ENCODE results near the gene SH3GL2. TPM values are rescaled to one million over a fixed set of nuclear protein-coding genes. Genes with fewer than 3 reads are reported as not detected.

Gene SH3GL2
- total RNA-seq, 4 donors from 2014 or later: 0.67 TPM; not detected in 3

DNA sequence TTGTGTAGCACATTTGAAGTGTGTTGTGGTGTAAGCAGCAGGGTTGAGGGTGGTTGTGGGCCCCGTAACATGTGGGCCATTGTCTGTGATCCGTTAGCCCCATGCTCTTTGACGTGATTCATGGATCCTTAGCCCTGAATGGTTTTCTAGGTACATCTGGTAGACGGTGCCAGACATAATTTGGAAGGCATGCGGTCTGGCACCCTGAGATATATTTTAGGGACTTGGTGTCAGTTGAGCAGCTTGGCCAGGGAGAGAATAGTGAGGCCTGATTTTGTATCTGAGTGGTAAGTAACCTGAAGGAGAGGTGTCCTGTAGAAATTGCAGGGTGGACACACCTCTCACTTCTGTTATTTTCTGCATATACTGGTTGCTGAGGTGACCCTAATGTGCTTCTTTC lies 10.9 kb downstream of the SH3GL2 start:
- H3K4me1 ChIP-seq: no peaks in the 10 kb centered on the region
- no peaks in the 10 kb centered on the region for H3K9me3 ChIP-seq
- no peak overlapping the region for H3K4me3 ChIP-seq
- no peaks in the 10 kb centered on the region for H3K36me3 ChIP-seq
- TF ChIP-seq POLR2A (IDR thresholded peaks at IDR 0.05): no peak
- TF ChIP-seq, protein P1, sequence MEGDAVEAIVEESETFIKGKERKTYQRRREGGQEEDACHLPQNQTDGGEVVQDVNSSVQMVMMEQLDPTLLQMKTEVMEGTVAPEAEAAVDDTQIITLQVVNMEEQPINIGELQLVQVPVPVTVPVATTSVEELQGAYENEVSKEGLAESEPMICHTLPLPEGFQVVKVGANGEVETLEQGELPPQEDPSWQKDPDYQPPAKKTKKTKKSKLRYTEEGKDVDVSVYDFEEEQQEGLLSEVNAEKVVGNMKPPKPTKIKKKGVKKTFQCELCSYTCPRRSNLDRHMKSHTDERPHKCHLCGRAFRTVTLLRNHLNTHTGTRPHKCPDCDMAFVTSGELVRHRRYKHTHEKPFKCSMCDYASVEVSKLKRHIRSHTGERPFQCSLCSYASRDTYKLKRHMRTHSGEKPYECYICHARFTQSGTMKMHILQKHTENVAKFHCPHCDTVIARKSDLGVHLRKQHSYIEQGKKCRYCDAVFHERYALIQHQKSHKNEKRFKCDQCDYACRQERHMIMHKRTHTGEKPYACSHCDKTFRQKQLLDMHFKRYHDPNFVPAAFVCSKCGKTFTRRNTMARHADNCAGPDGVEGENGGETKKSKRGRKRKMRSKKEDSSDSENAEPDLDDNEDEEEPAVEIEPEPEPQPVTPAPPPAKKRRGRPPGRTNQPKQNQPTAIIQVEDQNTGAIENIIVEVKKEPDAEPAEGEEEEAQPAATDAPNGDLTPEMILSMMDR (IDR thresholded peaks at IDR 0.05): no peak
- DNase-seq: no peak
- no peaks in the 10 kb centered on the region for H3K27me3 ChIP-seq
- no peak overlapping the region for H3K27ac ChIP-seq

GRCh38 chr9:17594961-17595360 lies 16.1 kb downstream of the SH3GL2 start:
- DNase-seq: no peak
- Histone ChIP-seq H3K27me3 (no peaks in the 10 kb centered on the region), H3K4me1 (no peaks in the 10 kb centered on the region), H3K4me3 (no peak overlapping the region), H3K27ac (no peak overlapping the region), H3K9me3 (no peaks in the 10 kb centered on the region), H3K36me3 (no peaks in the 10 kb centered on the region)
- TF ChIP-seq, protein P1 (IDR thresholded peaks at IDR 0.05): no peak
- no peak for TF ChIP-seq POLR2A (IDR thresholded peaks at IDR 0.05)

- no peak overlapping the region for H3K4me3 ChIP-seq
- TF ChIP-seq, protein P1 (IDR thresholded peaks at IDR 0.05): no peak
- no peak for TF ChIP-seq POLR2A (IDR thresholded peaks at IDR 0.05)
- no peaks in the 10 kb centered on the region for H3K27me3 ChIP-seq
- no peak overlapping the region for H3K27ac ChIP-seq
- no peaks in the 10 kb centered on the region for H3K9me3 ChIP-seq
- H3K4me1 ChIP-seq: no peaks in the 10 kb centered on the region
- no peak for DNase-seq
- no peaks in the 10 kb centered on the region for H3K36me3 ChIP-seq
Observed at GRCh38 chr9:17597977-17598376, 19.1 kb downstream of the SH3GL2 start.

DNA sequence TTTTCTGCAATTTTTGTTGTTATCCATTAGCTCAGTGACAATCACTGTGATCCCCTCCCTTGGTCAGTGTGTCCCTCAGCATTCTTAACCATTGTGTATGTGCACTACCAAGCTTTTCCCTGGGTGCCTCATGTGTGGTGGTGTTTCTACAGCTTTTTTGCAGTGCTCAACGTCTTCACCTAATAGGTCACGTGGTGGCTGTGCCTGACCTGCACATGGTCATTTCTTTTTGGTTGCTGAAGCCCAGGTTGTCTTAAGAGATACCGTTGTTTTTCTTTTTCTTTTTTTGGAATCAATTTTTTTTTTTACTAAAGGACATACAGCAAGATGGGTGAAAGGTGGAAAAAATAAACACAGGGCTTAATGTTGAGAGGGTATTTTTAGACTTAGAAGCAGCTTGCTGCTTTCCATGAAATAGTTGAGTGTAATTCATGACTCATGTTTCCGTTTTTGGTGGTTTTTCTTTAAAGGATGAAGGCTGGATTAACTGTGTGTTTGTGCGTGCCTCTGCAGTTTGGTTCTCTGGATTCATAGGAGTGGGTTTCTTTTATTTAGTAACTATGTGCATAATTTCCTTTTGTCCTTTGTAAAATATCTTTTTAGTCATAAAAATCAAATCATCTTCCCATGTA lies 22.2 kb downstream of the SH3GL2 start:
- Histone ChIP-seq H3K27ac (no peak overlapping the region), H3K4me1 (no peaks in the 10 kb centered on the region), H3K9me3 (no peaks in the 10 kb centered on the region), H3K27me3 (no peaks in the 10 kb centered on the region), H3K4me3 (no peak overlapping the region), H3K36me3 (no peaks in the 10 kb centered on the region)
- DNase-seq: no peak
- TF ChIP-seq, protein P1 (IDR thresholded peaks at IDR 0.05): no peak
- no peak for TF ChIP-seq POLR2A (IDR thresholded peaks at IDR 0.05)

GRCh38 chr9:17604556-17604955 lies 25.7 kb downstream of the SH3GL2 start:
- H3K27me3 ChIP-seq: no peaks in the 10 kb centered on the region
- TF ChIP-seq, protein P1 (IDR thresholded peaks at IDR 0.05): no peak
- no peak for TF ChIP-seq POLR2A (IDR thresholded peaks at IDR 0.05)
- no peak overlapping the region for H3K27ac ChIP-seq

More at GRCh38 chr9:17604556-17604955, 25.7 kb downstream of the SH3GL2 start:
- no peaks in the 10 kb centered on the region for H3K9me3 ChIP-seq
- no peaks in the 10 kb centered on the region for H3K36me3 ChIP-seq
- DNase-seq: no peak
- no peaks in the 10 kb centered on the region for H3K4me1 ChIP-seq
- H3K4me3 ChIP-seq: no peak overlapping the region

Data from Peyer's patch (tissue), 4 donors.